ENCODE results near the gene THSD4.

The THSD4 gene

DNA sequence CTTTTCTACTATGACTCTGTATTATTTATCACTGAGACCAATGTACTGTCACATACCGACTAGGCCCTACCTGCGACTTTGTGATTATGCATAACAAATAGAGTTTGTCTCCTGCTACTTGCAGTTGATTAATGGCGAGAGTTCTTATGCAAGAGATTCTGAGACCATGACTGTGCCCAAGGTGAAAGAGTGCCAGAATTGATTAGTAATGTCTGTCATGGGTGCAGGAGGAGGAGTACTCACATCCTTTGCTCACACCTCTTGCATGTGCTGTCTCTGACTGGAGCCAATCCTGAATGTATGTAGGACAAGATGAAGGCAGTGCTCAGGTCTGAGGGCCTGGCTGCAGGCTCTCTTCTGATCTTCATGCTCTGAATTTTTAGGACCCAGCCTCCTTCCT lies 260.7 kb downstream of the THSD4 start:
- Histone ChIP-seq H3K4me1 (ENCODE audit: low read length) (no peaks in the 10 kb centered on the region), H3K27me3 (ENCODE audit: low read depth, low read length) (peaks cover 33% of the 10 kb centered on the region), H2AFZ (ENCODE audit: low read depth, low read length) (no peak overlapping the region), H3K36me3 (replicated peaks; ENCODE audit: low read depth, low read length) (no peaks in the 10 kb centered on the region), H3K4me2 (ENCODE audit: low read length) (no peak overlapping the region), H3K9ac (ENCODE audit: low read length) (no peak overlapping the region), H4K20me1 (ENCODE audit: insufficient read depth, low read length) (no peaks in the 10 kb centered on the region), H3K27ac (ENCODE audit: low read length) (no peak overlapping the region), H3K4me3 (ENCODE audit: low read length) (no peak overlapping the region), H3K9me3 (ENCODE audit: insufficient read depth, low read length) (no peaks in the 10 kb centered on the region), H3K79me2 (ENCODE audit: low read length) (no peaks in the 10 kb centered on the region)
- TF ChIP-seq CTCF (IDR thresholded peaks at IDR 0.05; ENCODE audit: low read depth, low read length) (no peak), EZH2phosphoT487 (IDR thresholded peaks at IDR 0.05; ENCODE audit: low read depth) (no peak)

DNA sequence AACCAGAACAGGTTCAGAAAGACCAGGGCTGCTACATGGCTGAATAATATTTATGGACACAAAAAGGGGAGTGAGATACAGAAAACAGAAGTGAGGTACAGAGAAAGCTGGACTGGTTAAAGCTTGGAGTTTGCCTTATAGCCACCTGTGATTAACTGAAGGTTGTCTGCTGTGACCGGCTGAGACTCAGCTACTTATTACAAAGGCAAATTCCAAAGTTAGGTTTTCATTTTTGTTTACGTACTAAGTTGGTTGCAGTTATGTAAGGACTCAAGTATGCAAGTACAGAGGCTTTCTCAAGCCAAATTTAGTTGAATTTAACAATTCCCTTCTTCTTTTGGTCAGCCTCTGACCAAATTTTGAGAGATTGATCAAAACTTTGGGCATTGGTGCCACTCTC lies 264.6 kb downstream of the THSD4 start:
- no peaks in the 10 kb centered on the region for H3K4me1 ChIP-seq (ENCODE audit: low read length)
- H3K9ac ChIP-seq (ENCODE audit: low read length) = no peak overlapping the region
- no peak overlapping the region for H2AFZ ChIP-seq (ENCODE audit: low read depth, low read length)
- no peak overlapping the region for H3K27ac ChIP-seq (ENCODE audit: low read length)
- no peaks in the 10 kb centered on the region for H4K20me1 ChIP-seq (ENCODE audit: insufficient read depth, low read length)
- no peaks in the 10 kb centered on the region for H3K9me3 ChIP-seq (ENCODE audit: insufficient read depth, low read length)
- no peak overlapping the region for H3K4me2 ChIP-seq (ENCODE audit: low read length)
- no peak for TF ChIP-seq CTCF (IDR thresholded peaks at IDR 0.05; ENCODE audit: low read depth, low read length)
- TF ChIP-seq EZH2phosphoT487 (IDR thresholded peaks at IDR 0.05; ENCODE audit: low read depth) = no peak
- H3K36me3 ChIP-seq (replicated peaks; ENCODE audit: low read depth, low read length) = no peaks in the 10 kb centered on the region
- H3K79me2 ChIP-seq (ENCODE audit: low read length) = no peaks in the 10 kb centered on the region
- no peak overlapping the region for H3K4me3 ChIP-seq (ENCODE audit: low read length)
- peaks cover 22% of the 10 kb centered on the region for H3K27me3 ChIP-seq (ENCODE audit: low read depth, low read length)

DNA sequence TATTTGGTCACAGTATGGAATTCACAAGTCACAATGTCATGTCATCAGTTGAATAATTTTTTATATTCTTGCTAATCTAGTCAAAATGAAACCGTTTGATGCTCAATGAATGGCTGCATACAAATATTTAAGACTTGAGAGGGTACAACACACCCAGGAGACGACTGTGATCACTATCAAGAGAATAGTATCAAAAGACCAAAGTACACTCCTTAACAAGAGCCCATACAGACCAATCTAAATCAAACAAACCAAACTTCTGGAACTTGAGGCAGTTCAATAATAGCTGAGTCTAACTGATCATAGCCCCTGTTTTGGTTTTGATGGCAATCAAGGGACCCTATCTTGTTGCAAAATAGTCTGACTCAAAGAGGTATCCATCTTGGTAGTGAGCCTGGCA lies 265.1 kb downstream of the THSD4 start:
- Histone ChIP-seq H3K27me3 (ENCODE audit: low read depth, low read length) (peaks cover 22% of the 10 kb centered on the region), H3K4me3 (ENCODE audit: low read length) (no peak overlapping the region), H2AFZ (ENCODE audit: low read depth, low read length) (no peak overlapping the region), H3K9me3 (ENCODE audit: insufficient read depth, low read length) (no peaks in the 10 kb centered on the region), H3K4me1 (ENCODE audit: low read length) (no peaks in the 10 kb centered on the region), H3K36me3 (replicated peaks; ENCODE audit: low read depth, low read length) (no peaks in the 10 kb centered on the region), H4K20me1 (ENCODE audit: insufficient read depth, low read length) (no peaks in the 10 kb centered on the region), H3K79me2 (ENCODE audit: low read length) (no peaks in the 10 kb centered on the region), H3K27ac (ENCODE audit: low read length) (no peak overlapping the region), H3K9ac (ENCODE audit: low read length) (no peak overlapping the region), H3K4me2 (ENCODE audit: low read length) (no peak overlapping the region)
- TF ChIP-seq CTCF (IDR thresholded peaks at IDR 0.05; ENCODE audit: low read depth, low read length) = no peak
- no peak for TF ChIP-seq EZH2phosphoT487 (IDR thresholded peaks at IDR 0.05; ENCODE audit: low read depth)

- Histone ChIP-seq H3K27ac (ENCODE audit: low read length) (no peak overlapping the region), H3K36me3 (replicated peaks; ENCODE audit: low read depth, low read length) (no peaks in the 10 kb centered on the region), H3K27me3 (ENCODE audit: low read depth, low read length) (peaks cover 35% of the 10 kb centered on the region), H4K20me1 (ENCODE audit: insufficient read depth, low read length) (no peaks in the 10 kb centered on the region), H3K79me2 (ENCODE audit: low read length) (no peaks in the 10 kb centered on the region), H2AFZ (ENCODE audit: low read depth, low read length) (no peak overlapping the region), H3K4me2 (ENCODE audit: low read length) (no peak overlapping the region), H3K4me1 (ENCODE audit: low read length) (peaks cover 3% of the 10 kb centered on the region; the same call in 1 of the 2 replicates), H3K4me3 (ENCODE audit: low read length) (no peak overlapping the region), H3K9me3 (ENCODE audit: insufficient read depth, low read length) (no peaks in the 10 kb centered on the region), H3K9ac (ENCODE audit: low read length) (no peak overlapping the region)
- TF ChIP-seq EZH2phosphoT487 (IDR thresholded peaks at IDR 0.05; ENCODE audit: low read depth) (no peak), CTCF (IDR thresholded peaks at IDR 0.05; ENCODE audit: low read depth, low read length) (no peak)
These were observed 269.2 kb downstream of the THSD4 start for GRCh38 chr15:71384501-71384900.

All from OCI-LY3 (cell line).